Ishikawa (cell line): Measurements from ENCODE around the gene RBM6.

ENCODE experiments used
- CEBPB ChIP-seq: IDR thresholded peaks from 2 replicates; pipeline ENCODE4 v1.6.1; 2012
- CREB1 ChIP-seq: IDR thresholded peaks from 2 replicates; pipeline ENCODE4 v1.6.1; 2012; ENCODE audit warnings: low read depth
- EGR1 ChIP-seq: IDR thresholded peaks from 2 replicates; pipeline ENCODE4 v1.6.1; 2012
- EP300 ChIP-seq: IDR thresholded peaks from 2 replicates; pipeline ENCODE4 v1.6.1; 2012; ENCODE audit warnings: borderline replicate concordance
- FOXM1 ChIP-seq: IDR thresholded peaks from 2 replicates; pipeline ENCODE4 v1.6.1; 2012; ENCODE audit warnings: low read depth, borderline replicate concordance
- NFIC ChIP-seq: IDR thresholded peaks from 2 replicates; pipeline ENCODE4 v1.6.1; 2012
- RAD21 ChIP-seq: IDR thresholded peaks from 2 replicates; pipeline ENCODE4 v1.6.1; 2012; ENCODE audit warnings: low read depth
- TAF1 ChIP-seq: IDR thresholded peaks from 2 replicates; pipeline ENCODE4 v1.6.1; 2012; ENCODE audit warnings: low read depth, mild to moderate bottlenecking
- TCF12 ChIP-seq: IDR thresholded peaks from 2 replicates; pipeline ENCODE4 v1.6.1; 2012; ENCODE audit warnings: low read depth
- TEAD4 ChIP-seq: IDR thresholded peaks from 2 replicates; pipeline ENCODE4 v1.6.1; 2012
- YY1 ChIP-seq: IDR thresholded peaks from 2 replicates; pipeline ENCODE4 v1.6.1; 2012; ENCODE audit warnings: low read depth
- ZBTB7A ChIP-seq: IDR thresholded peaks from 2 replicates; pipeline ENCODE4 v1.6.1; 2012; ENCODE audit warnings: low read depth
- TF ChIP-seq, protein P1 (sequence below): IDR thresholded peaks from 2 replicates; pipeline ENCODE4 v1.6.1; 2012; ENCODE audit warnings: low read depth, mild to moderate bottlenecking
- TF ChIP-seq, protein P2 (sequence below): IDR thresholded peaks from 2 replicates; pipeline ENCODE4 v1.6.1; 2012
- TF ChIP-seq, protein P3 (sequence below): IDR thresholded peaks from 2 replicates; pipeline ENCODE4 v1.6.1; 2012

Gene RBM6

DNA sequence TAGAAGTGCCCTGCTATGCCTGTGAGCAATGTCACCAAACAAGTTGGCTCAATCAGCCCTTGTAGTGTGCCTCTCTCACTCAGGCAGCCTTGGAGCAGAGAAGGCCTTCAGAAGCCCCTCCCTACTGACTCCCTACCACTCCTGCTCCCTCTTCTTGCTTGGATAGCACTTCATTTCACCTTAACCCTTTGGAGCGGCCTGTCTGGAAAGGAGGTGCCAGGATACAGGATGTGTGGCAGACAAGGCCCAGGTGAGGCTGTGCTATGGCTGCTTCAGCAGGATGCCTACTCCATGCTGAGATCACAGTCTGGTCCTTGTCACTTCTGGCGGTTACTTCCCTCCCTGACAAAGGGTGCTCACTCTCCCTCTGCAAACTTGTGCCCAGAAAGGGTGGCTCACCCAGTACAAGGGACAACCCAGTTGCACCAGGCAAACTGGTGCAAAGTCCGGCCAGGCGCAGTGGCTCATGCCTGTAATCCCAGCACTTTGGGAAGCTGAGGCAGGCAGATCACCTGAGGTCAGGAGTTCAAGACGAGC is 11.4 kb upstream of the RBM6 start:
- TF ChIP-seq, protein P1, sequence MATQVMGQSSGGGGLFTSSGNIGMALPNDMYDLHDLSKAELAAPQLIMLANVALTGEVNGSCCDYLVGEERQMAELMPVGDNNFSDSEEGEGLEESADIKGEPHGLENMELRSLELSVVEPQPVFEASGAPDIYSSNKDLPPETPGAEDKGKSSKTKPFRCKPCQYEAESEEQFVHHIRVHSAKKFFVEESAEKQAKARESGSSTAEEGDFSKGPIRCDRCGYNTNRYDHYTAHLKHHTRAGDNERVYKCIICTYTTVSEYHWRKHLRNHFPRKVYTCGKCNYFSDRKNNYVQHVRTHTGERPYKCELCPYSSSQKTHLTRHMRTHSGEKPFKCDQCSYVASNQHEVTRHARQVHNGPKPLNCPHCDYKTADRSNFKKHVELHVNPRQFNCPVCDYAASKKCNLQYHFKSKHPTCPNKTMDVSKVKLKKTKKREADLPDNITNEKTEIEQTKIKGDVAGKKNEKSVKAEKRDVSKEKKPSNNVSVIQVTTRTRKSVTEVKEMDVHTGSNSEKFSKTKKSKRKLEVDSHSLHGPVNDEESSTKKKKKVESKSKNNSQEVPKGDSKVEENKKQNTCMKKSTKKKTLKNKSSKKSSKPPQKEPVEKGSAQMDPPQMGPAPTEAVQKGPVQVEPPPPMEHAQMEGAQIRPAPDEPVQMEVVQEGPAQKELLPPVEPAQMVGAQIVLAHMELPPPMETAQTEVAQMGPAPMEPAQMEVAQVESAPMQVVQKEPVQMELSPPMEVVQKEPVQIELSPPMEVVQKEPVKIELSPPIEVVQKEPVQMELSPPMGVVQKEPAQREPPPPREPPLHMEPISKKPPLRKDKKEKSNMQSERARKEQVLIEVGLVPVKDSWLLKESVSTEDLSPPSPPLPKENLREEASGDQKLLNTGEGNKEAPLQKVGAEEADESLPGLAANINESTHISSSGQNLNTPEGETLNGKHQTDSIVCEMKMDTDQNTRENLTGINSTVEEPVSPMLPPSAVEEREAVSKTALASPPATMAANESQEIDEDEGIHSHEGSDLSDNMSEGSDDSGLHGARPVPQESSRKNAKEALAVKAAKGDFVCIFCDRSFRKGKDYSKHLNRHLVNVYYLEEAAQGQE = no peak
- TF ChIP-seq, protein P2, sequence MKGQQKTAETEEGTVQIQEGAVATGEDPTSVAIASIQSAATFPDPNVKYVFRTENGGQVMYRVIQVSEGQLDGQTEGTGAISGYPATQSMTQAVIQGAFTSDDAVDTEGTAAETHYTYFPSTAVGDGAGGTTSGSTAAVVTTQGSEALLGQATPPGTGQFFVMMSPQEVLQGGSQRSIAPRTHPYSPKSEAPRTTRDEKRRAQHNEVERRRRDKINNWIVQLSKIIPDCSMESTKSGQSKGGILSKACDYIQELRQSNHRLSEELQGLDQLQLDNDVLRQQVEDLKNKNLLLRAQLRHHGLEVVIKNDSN = no peak
- TF ChIP-seq CEBPB (no peak), NFIC (no peak), EP300 (no peak), ZBTB7A (no peak), RAD21 (no peak), FOXM1 (no peak), EGR1 (no peak), CREB1 (no peak), TAF1 (no peak)
- TF ChIP-seq, protein P3, sequence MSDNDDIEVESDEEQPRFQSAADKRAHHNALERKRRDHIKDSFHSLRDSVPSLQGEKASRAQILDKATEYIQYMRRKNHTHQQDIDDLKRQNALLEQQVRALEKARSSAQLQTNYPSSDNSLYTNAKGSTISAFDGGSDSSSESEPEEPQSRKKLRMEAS = no peak

DNA sequence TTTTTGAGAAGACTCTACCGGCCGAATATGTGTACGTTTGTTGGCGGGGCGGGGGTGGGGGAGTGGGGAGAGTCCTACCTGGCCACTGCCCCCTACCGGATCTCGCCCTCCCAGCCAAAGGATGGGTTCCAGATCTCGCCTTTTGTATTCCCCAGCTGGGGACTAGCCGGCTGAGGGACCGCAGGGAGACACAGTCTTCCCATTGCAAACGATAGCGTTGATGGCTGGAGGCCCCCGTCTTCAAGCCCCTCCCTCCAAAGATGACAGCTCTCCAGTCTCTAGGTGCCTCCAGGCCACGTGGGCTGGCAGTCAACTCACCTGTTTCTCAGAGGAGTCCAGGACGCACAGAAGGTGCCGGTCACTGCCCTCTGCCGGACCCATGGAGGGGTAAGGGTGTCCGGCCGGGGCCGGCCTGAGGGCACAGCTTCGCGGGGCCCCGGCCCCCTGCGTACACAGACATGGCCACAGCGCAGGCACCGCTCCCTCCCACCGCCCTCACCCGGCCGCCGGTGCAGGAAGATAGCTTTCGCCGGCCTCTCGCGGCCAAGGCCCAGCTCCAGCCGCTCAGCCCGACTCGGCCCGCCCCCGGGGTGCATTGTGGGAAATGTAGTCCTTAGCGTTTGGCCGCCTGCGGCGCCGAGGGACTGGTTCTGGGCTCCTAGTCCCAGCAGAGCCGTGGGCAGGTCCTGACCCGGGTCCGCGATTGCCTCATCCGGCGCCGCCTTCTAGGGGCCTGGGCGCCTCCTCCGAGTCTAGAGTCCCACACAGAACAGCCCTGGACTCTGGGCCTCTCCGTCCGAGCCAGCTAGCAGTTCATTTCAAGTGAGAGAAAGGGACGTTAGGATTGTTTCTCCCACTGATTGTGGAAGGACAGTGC is 10.4 kb upstream of the RBM6 start, which contains the start of gene MON1A:
TSS of gene MON1A (minus strand) at position 521 of the 877 bp plus-strand sequence. CDS start 16,465 bp downstream, outside the sequence.
- TF ChIP-seq, protein P1 = no peak
- TF ChIP-seq EGR1 = no peak
- TF ChIP-seq, protein P2 = peak; percentile 94
- TF ChIP-seq RAD21 = peak; percentile 14; the same call in 1 of the 2 replicates
- TF ChIP-seq YY1 = no peak
- TF ChIP-seq TEAD4 = no peak
- TF ChIP-seq, protein P3 = peak; percentile 96
- TF ChIP-seq FOXM1 = no peak
- peak; percentile 52; the same call in 1 of the 2 replicates for TF ChIP-seq CEBPB
- peak; percentile 26; the same call in 1 of the 2 replicates for TF ChIP-seq NFIC
- TF ChIP-seq ZBTB7A = peak; percentile 66; the same call in 1 of the 2 replicates
- no peak for TF ChIP-seq CREB1
- TF ChIP-seq TAF1 = no peak; the same call in 1 of the 2 replicates
- TF ChIP-seq EP300 = no peak
- peak; percentile 63 for TF ChIP-seq TCF12

DNA sequence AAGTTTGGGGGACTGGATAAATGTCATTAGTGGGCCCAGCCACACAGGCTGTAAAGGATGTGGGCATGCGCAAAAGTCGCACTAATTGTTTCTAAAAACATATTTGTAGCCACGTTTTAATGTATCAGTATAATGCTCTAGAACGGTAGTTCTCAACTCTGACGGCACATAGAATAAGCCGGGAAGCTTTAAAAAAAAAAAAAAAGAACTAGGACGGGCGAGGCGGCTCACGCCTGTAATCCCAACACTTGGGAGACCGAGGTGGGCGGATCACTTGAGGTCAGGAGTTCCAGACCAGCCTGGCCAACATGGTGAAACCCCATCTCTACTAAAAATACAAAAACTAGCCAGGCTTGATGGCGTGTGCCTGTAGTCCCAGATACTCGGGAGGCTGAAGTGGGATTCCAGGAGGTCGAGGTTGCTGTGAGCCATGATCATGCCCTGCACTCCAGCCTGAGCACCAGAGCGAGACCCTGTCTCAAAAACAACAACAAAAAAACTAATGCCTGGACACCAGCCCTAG is 9.7 kb upstream of the RBM6 start:
- TF ChIP-seq TEAD4 = no peak
- no peak for TF ChIP-seq TCF12
- TF ChIP-seq, protein P2 = no peak
- no peak for TF ChIP-seq FOXM1
- TF ChIP-seq CREB1 = no peak
- TF ChIP-seq, protein P3 = no peak
- no peak for TF ChIP-seq EP300
- TF ChIP-seq NFIC = no peak
- TF ChIP-seq TAF1 = no peak
- no peak for TF ChIP-seq RAD21
- no peak for TF ChIP-seq ZBTB7A
- TF ChIP-seq YY1 = no peak
- TF ChIP-seq, protein P1 = no peak
- TF ChIP-seq CEBPB = no peak
- no peak for TF ChIP-seq EGR1
